ENCODE measurements around the gene OR5K2.

- TF ChIP-seq ZNF207 (IDR thresholded peaks at IDR 0.05; ENCODE audit: borderline replicate concordance) = no peak
- no peak for TF ChIP-seq USF2 (IDR thresholded peaks at IDR 0.05; ENCODE audit: borderline replicate concordance, low read depth, low read length)
- no peak for TF ChIP-seq ZBTB33 (IDR thresholded peaks at IDR 0.05)
- no peak for TF ChIP-seq POLR2AphosphoS5 (IDR thresholded peaks at IDR 0.05; ENCODE audit: low read length)
- no peak for TF ChIP-seq POLR2A (IDR thresholded peaks at IDR 0.05; ENCODE audit: low read depth, low read length)
- TF ChIP-seq SRF (IDR thresholded peaks at IDR 0.05; ENCODE audit: low read depth in 2 of 2, low read length in 2 of 2) = no peak
- no peak for TF ChIP-seq ATF7 (IDR thresholded peaks at IDR 0.05; ENCODE audit: low read depth)
- no peak for TF ChIP-seq MEF2A (IDR thresholded peaks at IDR 0.05; ENCODE audit: insufficient read depth, low read depth, low read length)
- no peak for TF ChIP-seq MAX (IDR thresholded peaks at IDR 0.05; ENCODE audit: low read depth, low read length)
- no peak for TF ChIP-seq CTCF (IDR thresholded peaks at IDR 0.05 in 2 of 3, conservative IDR thresholded peaks at IDR 0.05 in 1 of 3; ENCODE audit: control insufficient read depth in 2 of 3, extremely low read depth in 1 of 3, insufficient read depth in 1 of 3, low read depth in 3 of 3, low read length in 3 of 3)
- TF ChIP-seq IKZF1 (conservative IDR thresholded peaks at IDR 0.05) = no peak
- TF ChIP-seq RAD21 (IDR thresholded peaks at IDR 0.05; ENCODE audit: insufficient read depth, low read depth, low read length) = no peak
- TF ChIP-seq ZBTB11 (CRISPR knock-in tag; IDR thresholded peaks at IDR 0.05) = no peak
Observed at GRCh38 chr3:98501863-98502576, 4.5 kb downstream of the OR5K2 start.

Data from GM12878 (cell line).